Endothelial cell (in vitro differentiated cells): ENCODE results near the gene TEDC1. TPM values are rescaled to one million over a fixed set of nuclear protein-coding genes. Genes with fewer than 3 reads are reported as not detected.

Experiments
- DNase-seq: peaks from one replicate; pipeline ENCODE4 v3.0.0; 2021; ENCODE audit warnings: low spot score
- H3K27ac Mint-ChIP-seq: one replicate; pipeline ENCODE4 v1.8.0; 2021; ENCODE audit warnings: mixed read lengths, inconsistent platforms; ENCODE audit not compliant: unreplicated experiment
- H3K27me3 Mint-ChIP-seq: one replicate; pipeline ENCODE4 v1.8.0; 2021; ENCODE audit warnings: mild to moderate bottlenecking, moderate library complexity, mixed read lengths, inconsistent platforms; ENCODE audit not compliant: unreplicated experiment
- H3K36me3 Mint-ChIP-seq: one replicate; pipeline ENCODE4 v1.8.0; 2021; ENCODE audit warnings: mild to moderate bottlenecking, low read depth, mixed read lengths, inconsistent platforms; ENCODE audit not compliant: unreplicated experiment
- H3K4me1 Mint-ChIP-seq: one replicate; pipeline ENCODE4 v1.8.0; 2021; ENCODE audit warnings: mild to moderate bottlenecking, mixed read lengths, inconsistent platforms; ENCODE audit not compliant: unreplicated experiment
- H3K4me3 Mint-ChIP-seq: one replicate; pipeline ENCODE4 v1.8.0; 2021; ENCODE audit warnings: mild to moderate bottlenecking, mixed read lengths, inconsistent platforms; ENCODE audit not compliant: unreplicated experiment
- H3K9me3 Mint-ChIP-seq: one replicate; pipeline ENCODE4 v1.8.0; 2021; ENCODE audit warnings: mixed read lengths, inconsistent platforms; ENCODE audit not compliant: unreplicated experiment
- total RNA-seq: library from RNA; stranded (reverse); fragmentation: NEBNext Ultra II Directional; extraction: Animal tissue kit (Norgen Biotek cat#: 25700); gene quantifications from one replicate; pipeline ENCODE4 v1.2.1, GENCODE V29; 2021; ENCODE audit not compliant: unreplicated experiment
- TF ChIP-seq, protein P1 (sequence below): fragments of 200-600 bp; sonication (generic); IDR thresholded peaks from one replicate; pipeline ENCODE4 v1.5.0; 2021; ENCODE audit warnings: antibody characterized with exemption; ENCODE audit not compliant: unreplicated experiment

The TEDC1 gene
- total RNA-seq, 1 donor from 2014 or later = 11.5 TPM

DNA sequence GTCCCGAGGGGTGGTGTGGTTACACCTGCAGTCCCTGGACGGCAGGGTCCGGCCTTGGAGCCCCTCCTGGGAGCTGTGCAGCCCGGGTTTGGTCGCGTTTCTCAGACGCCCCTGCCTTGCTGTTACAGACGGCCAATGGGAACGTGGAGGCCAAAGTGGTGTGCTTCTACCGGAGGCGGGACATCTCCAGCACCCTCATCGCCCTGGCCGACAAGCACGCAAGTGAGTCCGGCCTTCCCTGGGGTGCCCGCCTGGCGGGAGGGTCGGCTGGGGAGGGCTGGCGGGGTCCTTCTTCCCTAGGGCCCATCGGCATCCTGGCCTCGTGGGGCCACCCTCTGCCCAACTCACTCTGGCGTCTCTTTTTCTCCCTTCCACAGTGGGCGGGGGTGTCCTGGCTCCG is 45.8 kb upstream of the TEDC1 start:
- DNase-seq = no peak
- Mint-ChIP-seq H3K4me3 (no peak overlapping the region), H3K4me1 (no peaks in the 10 kb centered on the region), H3K27me3 (peaks cover 14% of the 10 kb centered on the region), H3K36me3 (peaks cover 10% of the 10 kb centered on the region), H3K9me3 (no peaks in the 10 kb centered on the region), H3K27ac (no peak overlapping the region)
- TF ChIP-seq, protein P1, sequence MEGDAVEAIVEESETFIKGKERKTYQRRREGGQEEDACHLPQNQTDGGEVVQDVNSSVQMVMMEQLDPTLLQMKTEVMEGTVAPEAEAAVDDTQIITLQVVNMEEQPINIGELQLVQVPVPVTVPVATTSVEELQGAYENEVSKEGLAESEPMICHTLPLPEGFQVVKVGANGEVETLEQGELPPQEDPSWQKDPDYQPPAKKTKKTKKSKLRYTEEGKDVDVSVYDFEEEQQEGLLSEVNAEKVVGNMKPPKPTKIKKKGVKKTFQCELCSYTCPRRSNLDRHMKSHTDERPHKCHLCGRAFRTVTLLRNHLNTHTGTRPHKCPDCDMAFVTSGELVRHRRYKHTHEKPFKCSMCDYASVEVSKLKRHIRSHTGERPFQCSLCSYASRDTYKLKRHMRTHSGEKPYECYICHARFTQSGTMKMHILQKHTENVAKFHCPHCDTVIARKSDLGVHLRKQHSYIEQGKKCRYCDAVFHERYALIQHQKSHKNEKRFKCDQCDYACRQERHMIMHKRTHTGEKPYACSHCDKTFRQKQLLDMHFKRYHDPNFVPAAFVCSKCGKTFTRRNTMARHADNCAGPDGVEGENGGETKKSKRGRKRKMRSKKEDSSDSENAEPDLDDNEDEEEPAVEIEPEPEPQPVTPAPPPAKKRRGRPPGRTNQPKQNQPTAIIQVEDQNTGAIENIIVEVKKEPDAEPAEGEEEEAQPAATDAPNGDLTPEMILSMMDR = no peak

DNA sequence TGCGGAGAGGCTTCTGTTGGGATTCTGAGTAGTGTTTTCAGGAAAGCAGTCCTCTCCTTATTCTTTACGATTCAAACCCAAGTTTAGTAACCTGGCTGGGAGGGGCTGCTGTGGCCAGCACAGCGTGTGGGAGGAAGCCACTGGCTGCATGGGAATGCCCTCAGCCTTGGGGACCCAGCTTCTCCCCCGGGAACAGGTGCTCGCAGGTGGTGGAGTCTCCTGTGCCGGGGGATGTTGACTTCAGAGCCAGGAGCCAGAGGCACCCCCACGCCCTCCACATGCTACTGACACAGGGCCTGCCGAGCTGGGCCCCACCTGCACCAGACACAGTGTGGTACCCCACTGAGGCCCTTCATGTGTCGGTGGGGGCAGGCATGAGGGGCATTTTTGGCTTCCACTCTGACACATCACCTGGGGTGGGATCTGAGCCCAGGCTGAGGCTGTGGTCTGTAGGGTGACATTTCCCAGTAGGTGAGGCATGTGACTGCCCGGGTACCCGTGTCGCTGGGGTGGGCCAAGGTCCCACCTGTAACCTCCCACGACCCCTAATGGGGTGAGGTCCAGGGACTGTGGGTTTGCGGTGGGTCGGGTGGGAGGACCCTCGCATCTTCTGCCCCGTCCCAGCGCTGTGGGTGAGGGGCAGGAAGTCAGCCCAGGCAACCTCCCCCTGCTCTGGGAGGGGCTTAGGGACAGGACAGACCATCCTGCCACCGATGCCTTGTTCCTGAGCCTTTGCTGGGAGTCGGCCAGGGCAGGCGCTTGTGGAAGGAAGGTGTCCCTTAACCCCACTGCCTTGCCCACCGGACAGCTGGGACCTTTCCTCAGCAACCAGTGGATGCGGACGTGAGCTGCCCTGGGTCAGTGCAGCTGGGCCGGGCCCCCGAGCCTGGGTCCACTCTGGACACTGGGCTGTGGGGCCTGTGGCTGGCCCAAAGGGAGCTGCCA is 44.9 kb upstream of the TEDC1 start:
- Mint-ChIP-seq H3K27ac (no peak overlapping the region), H3K36me3 (peaks cover 10% of the 10 kb centered on the region), H3K9me3 (no peaks in the 10 kb centered on the region), H3K27me3 (peaks cover 14% of the 10 kb centered on the region), H3K4me3 (no peak overlapping the region), H3K4me1 (no peaks in the 10 kb centered on the region)
- DNase-seq = no peak
- TF ChIP-seq, protein P1 = no peak

DNA sequence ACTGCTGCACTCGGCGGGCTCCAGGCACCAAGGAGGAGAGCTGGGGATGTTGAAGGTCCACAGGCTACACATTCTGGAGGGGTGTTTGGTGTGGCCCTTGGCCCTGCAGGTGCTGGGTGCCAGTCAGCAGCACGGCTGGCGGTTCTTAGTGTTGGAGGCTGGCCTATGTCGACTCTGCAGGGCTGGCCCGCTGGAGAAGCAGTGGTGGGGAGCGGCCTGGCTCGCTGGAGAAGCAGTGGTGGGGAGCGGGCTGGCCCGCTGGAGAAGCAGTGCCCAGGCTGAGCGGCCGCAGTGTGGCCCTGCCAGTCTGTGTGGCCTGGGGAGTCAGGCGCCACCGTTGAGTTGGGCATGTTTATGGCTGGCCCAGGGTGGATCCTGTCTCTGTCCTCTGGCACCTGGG is 44.1 kb upstream of the TEDC1 start:
- Mint-ChIP-seq H3K27ac (no peak overlapping the region), H3K4me3 (no peak overlapping the region), H3K4me1 (no peaks in the 10 kb centered on the region), H3K9me3 (no peaks in the 10 kb centered on the region), H3K36me3 (peaks cover 5% of the 10 kb centered on the region), H3K27me3 (peaks cover 11% of the 10 kb centered on the region)
- TF ChIP-seq, protein P1 = no peak
- no peak for DNase-seq

DNA sequence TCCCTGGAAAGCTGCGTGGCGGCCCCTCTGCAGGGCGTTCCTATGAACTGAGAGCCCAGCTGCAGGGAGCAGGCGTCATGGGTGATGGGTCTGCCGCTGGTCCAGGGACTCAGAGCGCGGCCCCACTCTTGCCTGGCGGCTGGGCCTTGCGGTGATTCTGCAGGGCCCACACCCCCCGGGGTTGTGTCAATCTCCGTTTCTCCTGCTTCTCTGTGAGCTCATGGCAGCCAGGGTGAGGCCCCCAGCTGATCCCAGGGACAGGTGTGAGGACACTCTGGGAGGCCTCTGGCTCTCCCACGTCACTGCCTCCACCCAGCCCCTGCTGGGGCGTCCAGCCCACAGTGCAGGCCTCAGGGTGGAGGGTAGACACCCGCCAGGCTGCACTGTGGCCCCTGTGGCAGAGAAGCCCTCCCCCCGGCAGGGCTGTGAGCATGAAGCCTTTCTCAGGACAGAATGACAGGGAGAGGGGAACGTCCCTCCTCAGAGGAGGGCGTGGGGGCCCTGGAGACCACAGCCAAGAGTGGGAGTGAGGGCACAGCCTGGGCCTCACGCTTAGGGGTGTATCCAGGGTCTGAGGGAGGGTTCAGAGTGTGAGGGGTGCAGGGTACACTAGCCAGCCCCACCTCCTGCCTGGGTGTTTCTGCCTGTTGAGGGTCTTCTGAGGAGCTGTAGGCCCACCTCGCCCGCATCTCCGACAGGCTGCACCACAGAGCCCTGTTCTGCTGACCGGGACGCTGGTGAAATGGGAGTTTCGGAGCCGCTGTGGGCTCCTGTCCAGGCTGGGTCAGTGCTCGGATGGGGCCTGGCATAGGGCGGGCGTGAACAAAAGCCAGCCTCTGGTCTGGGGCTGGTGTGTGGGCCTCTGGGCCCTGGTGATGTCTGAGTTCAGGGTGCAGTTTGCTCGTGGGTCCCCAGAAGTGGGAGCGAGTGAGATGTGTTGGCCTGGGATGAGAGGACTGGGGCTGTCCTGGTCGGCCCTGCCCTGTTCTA is 43.1 kb upstream of the TEDC1 start:
- Mint-ChIP-seq H3K27me3 (peaks cover 6% of the 10 kb centered on the region), H3K4me1 (no peaks in the 10 kb centered on the region), H3K4me3 (no peak overlapping the region), H3K9me3 (no peaks in the 10 kb centered on the region), H3K27ac (no peak overlapping the region), H3K36me3 (peaks cover 5% of the 10 kb centered on the region)
- DNase-seq = no peak
- TF ChIP-seq, protein P1 = no peak
